Activated CD8-positive, alpha-beta memory T cell treated with anti-CD3 and anti-CD28 coated beads, Interleukin-2, amount 50 U/mL, for 48 hours (primary cell): Measurements from ENCODE around the gene PCK1.

Experiments
- DNase-seq: peaks from one replicate; pipeline ENCODE4 v3.0.0-alpha.2; 2020

PCK1 gene

DNA sequence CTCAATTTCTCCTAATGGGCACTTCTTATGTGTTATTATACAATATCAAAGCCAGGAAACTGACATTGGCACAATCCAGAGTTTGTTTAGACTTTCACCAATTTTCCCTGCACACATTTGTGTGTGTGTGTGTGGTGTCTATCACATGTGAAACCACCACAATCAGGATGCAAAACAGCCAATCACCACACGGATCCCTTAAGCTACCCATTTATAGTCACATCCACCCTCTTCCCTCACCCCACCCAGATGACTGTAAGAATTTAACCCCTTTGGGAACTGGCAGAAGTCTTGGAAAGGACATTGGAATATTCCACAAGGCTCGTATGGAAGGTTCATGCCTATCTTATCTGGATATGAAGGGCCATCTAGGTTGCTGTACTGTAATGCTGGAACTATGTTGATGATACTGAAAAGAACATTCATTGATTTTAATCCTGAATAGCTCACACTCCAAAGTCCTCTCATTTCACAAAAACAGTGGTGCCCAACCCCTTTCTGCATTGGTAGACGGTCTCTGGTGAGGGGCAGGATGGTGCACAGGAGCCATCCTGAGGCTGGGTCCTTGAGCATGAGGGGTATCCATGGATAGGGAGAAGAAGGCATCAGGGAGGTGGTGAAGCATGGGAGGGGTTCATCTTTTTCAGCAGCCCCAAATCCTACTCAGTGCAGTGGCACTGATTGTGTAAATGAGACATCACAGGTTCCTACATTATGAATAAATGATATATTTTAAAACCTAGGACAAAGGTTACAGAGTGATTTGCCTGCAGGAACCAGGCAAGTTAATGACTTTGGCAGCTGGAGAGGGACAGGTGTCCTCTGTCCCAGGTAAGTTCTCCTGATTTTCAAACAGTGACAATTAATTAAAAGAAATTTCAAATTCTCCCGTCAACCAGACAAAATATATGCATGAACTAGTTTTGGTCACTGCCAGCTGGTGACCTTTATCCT, 23.9 kb upstream of the PCK1 start:
- no peak for DNase-seq

DNA sequence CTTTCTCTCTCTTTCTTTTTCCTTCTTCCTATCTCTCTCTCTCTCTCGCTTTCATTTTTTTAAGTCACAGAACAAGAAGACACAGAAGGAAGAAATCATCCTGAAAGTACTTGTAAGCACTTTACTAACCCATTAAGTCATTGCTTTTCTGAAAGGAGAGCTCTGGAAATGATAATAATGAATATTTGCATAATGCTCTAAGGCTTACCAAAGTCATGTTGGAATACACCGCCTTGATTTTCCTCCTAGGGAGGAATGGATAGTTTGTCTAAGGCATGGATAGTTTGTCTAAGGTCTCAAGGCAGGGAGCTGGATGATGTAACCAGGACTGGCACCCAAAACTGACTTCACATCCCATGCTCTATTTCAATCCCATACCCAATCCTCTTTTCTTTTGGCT, 23.1 kb upstream of the PCK1 start:
- no peak for DNase-seq

DNA sequence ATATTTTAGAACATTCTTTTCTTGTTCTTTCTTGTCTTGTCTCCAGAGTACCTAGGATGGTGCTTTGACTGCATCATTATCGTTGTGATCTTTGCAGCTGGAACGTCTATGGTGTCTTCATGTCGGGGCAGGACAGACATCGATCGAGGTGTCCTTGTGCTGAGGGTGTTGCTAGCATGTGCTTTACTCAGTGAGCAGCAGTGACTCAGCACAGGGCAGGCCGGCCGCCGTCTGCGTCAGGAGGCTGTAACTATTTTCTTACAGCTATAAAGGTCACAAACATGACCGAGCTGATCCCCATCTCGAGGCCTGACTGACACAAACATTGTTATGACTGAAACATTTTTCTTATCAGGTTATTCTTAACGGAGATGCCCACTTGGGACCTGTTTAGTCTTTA, 21.0 kb upstream of the PCK1 start:
- no peak for DNase-seq

DNA sequence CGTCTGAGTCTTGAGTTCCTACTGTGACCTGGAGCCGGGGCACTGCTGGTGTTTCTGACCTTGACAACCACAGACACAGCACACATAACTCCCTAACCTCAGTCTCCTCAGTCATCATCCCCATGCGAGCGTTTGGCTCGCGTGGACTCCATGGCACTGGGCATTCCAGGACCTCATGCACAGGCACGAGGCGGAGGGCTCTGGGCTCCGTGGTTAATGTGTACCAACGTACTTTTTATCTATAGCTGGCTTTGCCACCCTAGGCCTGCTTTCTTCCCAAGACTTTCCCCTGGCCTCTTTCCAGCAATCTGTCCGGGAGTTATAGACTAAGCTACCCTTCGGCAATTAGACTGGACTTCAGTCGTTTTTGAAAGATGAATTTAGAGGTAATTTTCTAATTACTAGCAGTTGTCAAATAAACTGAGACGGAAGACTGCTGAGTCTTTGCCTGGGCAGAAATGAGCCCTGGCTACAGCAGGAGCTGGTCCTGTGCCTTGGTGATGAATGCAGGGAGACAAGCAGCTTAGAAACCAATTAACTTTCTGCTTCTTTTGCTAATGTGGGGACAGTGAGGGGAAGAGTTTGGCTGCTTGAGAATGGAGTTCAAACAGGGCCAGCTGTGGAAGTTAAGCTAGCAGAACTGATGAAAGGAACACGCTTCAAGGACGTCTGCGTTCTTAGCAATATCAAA, 19.9 kb upstream of the PCK1 start:
- no peak for DNase-seq

DNA sequence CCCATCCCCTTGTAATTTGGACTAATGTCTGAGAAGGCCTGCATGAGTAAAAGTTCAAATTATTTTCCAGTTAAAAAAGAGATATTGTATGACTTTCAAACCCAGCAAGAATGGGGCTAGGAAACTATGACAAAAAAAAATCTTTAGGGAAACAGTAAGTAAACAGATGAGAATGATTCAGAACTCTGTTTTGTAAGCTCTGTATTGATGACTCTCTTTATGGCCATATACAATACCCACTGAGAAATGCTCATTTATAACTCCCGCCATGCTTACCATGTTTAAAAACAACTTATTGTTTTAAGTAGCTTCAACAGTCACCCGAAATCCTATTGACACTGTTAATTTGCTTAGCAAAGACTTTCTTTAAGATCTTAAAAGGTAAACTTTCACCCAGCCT, 17.2 kb upstream of the PCK1 start:
- DNase-seq = no peak

DNA sequence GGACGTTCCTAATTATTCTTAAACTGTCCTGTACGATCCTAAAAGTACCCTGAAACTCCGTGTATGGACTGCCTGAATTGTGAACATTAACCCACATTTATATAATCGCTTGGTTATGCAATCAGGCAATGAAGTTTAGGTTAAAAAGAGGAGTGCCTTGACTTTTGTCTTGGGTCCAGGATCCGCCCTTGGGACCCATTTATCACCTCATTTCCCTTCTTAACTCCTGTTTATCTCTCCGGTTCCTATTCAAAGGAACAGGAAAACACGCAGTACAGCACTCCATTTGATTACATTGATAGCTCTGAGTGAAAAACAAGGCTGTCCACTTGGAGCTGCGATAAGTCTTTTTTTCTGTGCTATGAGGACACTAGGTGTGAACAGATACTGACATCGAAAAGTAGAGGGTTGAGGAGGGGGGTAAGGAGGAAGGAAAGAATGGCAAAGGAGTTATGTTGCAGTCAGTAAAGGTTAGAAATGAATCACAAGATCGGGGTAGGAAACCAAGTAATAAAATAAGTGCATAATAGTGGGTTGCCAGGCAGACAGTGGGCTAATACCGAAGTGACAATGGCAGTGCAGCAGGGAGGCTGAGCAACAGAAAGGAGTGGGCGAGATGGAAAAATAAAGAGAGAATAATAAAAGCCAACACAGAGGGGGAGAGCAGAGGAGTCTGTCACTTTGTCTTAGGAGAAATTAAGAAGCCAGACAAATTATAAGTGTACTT, 15.9 kb upstream of the PCK1 start:
- no peak for DNase-seq

DNA sequence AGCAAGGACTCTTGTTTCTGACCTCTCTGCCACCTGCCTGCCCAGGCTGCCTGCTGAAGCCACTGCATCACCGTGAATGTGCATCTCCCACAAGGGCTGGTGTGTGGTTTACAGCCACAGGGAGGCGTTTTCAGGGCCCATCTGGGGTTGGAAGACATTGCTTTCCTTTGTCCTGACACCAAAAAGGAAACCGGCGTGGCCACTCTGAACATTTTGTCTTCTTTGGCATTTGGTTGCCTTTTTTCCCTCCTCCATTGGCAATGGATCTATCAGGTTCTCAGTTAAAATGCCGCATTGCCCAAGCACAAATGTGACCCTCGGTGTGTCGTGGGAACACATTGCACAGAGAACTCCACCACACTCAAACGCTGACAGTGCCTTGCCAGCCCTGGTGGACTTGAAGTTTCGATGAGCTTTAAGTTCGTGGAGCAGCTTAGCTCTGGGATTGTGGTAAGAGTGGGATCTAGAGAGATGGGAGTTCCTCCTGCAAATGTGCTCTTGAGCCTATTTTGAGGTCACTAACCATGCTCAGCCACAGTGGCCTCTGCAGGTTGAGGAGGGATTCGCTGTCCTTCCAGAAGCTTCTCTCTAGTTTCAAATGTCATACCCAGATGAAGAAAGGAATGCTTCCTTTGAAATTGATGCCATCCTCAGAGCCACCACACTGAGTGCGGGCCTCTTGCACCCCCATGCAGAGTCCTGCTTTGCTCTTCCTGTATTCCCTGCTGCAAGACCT, 14.8 kb upstream of the PCK1 start:
- DNase-seq = no peak

DNA sequence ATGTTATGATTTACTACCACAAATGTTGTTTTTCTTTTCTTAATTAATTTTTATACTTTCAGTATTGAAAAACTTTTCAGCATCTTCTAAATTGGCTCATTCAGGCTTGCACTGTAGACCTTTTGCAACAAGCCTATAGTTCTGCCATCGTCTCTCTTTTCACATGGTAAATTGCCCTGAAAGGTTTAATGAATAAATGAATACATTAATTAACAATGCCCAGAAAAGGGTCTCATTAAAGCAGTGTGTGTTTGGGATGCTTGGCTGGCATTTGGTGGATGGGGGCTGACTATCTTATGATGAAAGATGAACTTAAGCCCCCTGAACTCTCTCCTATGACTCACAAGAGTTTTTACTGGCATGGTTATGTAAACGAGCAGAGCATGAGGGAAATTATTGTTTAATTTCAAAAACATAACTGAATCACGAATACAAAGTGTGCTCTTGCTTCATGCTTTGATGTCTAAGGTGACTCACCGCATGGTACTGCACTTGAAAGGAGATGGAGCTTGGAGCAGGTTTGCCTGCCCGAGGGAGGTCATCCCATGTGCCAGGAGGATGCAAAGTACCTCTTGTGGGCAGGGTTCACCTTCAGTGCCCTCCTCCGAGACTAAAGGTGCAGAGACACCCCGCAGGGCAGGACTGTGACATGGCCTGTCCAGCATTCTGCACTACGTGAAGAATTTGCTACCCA, 13.8 kb upstream of the PCK1 start:
- no peak for DNase-seq

DNA sequence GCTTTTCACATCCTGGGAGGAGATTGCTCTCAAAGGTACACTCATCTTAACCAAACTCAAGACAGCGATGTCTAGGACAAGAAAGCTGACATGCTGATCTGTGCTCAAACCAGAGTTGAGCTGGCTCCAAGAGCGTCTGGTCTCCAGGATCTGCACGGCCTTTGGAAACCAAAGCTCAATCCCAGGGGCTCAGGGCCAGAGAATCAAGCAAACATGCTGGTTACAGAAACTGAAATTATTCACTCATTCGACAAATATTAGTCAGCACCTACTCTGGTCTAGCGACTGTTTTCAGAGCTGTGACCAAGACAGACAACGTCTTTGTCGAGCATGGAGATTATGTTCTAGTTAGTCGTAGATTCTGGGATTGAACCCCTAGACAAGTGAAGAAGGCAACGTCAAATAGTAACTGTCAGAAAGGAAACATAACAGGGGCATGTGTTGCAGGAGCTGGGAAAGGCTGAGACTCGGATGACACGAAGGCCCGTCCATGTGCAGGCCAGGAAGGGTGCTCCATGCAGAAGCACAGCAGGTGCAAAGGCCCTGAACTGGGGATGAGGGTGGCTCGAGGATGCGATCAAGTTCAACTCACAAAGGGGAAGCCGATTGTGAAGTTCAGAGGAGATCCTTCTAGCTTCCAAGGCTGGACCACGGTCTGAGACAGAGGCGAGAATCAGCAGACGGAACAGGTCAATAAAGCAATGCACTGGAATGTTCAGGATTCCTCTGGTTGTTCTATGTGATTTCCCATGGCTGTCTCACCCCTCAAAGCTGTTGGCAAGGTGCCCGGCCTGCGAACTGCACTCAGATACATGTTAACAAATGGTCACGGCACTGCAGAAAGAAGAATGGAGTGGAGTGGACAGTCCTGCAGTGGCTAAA, 12.5 kb upstream of the PCK1 start:
- DNase-seq = no peak

DNA sequence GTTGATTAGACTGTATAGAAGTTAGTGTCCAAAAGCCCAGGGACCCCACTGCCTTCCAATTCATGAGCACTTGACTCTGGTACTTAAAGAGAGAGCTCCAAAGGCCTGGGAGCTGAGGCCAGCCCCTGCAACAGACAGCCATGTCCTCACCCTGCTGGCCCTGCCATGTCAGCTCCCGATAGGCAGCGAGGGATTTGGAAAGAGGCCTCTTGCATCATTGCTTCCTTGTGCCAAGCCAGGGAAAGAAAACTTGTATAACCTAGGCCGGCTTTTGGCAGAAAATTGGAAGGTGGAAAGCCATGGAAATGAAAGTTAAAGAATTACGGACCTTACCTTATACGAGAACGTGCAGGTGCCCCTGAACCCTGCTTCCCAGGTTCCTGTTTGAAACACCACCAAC, 8.4 kb upstream of the PCK1 start:
- no peak for DNase-seq

DNA sequence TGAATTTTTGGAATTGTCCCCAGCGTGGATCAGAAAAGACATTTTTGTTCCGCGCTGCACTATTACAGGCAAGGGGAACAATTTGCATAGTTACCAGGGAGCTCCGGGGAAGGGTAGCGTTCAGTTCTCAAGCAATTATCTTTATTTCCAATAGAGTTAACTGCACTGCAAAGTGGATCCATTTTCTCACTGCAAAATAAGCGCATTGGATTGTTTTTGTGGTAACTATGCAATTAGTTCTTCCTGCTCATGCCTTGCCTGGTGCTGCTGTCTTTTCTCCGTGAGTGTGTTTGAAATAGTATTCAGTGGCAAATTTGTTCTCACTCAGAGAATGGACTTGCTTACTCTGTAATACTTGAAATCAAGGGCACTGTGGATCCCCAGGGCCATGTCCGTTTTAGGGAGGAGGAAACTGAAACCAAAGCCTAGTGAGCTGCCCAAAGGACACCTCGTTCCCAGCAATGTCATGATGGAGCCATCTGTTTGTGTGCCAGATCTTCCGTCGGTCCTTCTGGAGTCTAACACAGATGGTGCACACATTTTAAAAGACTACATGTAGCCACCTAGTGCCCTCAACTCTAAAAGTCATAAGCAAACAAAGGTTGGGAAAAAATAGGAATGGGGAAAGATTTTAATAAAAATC, 7.4 kb upstream of the PCK1 start:
- DNase-seq = no peak

DNA sequence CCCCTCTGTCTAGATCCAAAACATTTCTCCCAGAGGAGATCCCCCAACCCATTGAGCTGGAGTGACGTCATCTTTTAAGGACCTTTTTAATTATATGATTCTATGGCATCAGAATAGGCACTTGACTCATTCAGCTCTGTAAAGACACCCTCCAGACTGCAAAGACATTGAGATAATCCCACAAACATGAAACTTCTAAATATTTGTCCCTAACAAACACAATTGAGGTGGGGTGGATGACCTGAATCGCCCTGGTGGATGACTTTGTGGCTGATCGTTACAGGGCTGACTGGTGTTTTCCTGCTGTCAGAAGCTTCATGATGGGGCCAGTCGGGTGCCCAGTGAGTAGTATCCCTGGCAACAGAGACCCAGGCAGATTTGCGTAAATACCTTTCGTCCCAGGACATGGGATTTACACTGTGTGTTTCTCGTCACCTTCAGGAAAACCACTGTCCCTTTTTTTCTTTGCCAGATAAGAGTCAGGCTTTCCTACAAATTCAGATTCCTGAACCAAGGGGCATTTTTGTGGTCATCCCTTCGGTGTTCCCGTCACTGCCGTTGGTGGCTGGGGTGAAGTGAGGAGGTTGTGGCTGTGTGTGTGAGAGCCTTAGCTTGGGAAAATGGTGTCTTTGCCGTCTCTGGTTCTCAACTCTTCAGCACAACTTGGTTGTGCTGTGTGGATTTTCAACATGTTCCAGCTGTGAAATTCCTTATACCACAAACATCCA, 5.3 kb upstream of the PCK1 start:
- DNase-seq = no peak

DNA sequence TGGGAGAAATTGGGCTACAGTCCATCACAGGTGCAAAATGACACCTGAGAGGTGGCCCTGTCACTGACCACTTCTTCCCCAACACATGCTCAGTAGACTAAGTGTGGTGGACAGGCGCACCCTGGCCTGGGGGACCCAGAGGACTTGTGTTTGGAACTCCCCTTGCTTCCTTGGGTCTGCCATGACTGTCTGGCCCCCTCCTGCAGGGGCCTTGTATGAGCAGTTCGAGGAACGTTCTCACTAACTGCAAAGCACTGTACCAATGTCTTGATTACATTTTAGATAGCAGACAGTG, 4.0 kb upstream of the PCK1 start:
- no peak for DNase-seq

DNA sequence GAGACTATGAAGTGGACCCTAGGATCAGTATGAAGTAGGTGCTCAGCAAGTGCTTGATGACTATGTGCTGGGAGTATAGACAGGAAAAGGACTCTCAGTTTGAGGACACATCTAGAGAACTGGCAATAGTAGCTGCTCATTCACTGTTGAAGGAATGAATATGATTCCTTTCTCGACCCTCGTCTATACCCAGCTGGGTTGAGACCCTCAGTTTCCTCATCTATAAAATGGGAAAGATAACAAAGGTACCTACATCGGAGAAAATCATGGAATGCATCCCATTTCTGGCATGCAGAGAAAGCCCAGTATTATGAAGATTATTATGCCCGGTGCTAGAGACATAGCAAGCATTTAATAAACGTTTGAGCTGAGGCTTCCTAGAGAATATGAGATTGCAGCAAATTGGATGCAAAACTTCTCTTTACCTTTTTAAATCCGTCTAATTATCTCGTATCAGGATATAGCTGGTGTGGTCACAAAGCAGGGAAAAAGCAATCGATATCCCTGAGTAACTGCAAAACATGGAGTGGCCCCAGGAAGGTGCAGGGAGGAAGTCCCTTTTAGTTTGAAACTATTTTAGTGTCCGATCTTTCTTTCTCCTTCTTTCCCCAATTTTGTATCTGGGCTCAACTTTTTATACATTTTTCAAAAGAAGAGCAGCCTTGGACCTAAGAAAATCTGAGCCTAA, 2.8 kb upstream of the PCK1 start:
- no peak for DNase-seq

DNA sequence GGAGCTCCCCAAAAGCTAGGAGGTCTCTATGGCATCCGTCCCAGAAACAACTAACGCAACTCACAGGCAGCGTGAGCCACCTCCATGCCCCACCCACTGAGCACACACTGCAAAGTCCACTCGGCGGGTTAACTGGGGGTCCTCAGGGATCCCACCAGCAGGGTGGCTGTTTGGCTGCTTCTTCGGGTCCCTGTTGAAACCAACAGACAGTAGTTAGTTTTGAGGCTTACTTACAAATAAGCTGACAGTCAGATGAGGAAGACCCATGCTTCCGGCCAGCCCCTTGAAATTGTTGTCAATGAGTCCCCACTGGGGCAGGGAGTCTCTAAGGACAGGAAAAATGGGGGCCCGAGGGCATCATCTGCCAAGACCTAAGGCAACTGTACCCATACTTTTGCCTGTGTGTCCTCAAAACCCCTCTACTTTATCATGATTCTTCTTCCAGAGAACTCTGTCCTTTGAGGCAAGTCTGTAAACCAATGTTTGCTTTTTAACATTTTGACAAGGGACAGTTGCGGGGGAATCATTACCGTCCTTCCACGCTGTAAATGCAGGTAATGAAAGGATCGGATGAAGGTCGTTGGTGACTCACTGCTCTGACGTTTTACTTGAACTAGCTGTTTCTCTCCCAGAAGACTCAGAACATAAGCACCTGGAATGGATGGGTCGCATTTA, 2.2 kb upstream of the PCK1 start:
- no peak for DNase-seq

DNA sequence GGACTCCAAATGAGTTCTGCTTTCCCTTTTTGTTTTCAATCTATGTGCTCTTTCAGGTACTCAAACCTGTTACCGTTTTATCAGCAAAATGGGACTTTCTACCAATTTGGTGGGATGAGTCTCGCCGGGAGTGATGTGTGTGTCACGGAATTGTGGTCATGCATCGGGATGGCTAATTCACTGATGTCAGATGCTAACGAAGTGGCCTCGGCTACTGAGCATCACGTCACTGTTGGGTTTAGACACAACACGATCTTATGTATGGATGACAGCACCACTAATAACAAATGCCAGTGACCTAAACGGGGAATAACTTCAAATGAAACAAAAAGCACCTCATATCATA, 1.6 kb upstream of the PCK1 start:
- DNase-seq = no peak

DNA sequence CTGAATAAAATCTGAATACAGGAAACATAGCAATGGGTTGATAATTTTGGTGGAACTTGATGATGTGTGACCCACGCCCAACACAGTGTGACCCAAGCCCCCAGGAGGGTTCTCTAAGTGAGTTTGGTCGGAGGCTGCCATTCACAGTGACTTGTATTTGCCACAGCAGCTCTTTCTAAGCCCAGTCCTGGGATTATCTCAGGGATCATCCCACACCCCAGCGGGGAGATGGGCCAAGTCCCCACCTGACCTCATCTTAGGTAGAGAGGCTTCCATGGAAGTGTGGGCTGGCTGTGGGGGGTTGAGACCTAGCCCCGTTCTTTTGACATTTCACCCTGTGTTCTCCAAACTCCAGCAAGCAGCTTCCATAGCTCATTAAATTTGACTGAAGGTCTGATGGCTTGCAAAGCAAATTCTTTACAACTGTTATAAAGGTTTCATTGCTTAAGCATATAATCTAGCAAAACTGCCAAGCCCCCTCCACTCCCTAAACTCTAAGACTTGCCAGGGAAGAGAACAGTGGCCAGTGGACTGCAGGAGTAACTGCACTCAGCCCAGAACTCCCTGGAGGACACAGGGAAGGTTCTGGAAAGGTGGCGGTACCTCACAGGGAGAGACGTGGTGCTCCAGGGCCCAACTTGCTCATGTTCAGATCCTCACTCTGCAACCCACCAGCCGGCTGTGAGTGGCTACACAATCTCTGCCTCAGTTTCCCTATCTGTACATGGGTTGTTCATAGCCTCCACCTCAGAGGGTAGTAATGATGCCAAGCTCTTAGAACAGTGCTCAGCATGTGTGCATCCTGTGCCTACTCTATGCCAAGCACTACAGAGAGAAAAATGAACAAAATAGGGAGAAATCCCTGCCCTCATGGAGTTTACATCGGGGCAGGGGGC, 1.0 kb upstream of the PCK1 start:
- no peak for DNase-seq
